Glomerular visceral epithelial cell (primary cell): ENCODE data around the gene SMIM15.
"Not testable (repeated sequence)": the region's sequence is repeated elsewhere in the genome, so short reads cannot be mapped to it uniquely, and the experiment has no call there.

Experiments
- DNase-seq: peaks from one replicate; pipeline ENCODE4 v3.0.0-alpha.2; 2016; ENCODE audit errors: extremely low spot score

SMIM15 gene

GRCh38 chr5:61162010-61162831 is at the start of gene SMIM15:
Gene SMIM15 (minus strand): TSS chr5:61162468. CDS start chr5:61160171, 2,297 bp downstream.
- peak; percentile 95 for DNase-seq

- DNase-seq: no peak
These were observed 45.6 kb upstream of the SMIM15 start for GRCh38 chr5:61207884-61208283.

- DNase-seq: no peak
These were observed 42.7 kb upstream of the SMIM15 start for GRCh38 chr5:61205013-61205412.

- DNase-seq: no peak
These were observed 39.9 kb upstream of the SMIM15 start for GRCh38 chr5:61202213-61202612.

- peak; percentile 9 for DNase-seq
These were observed 38.4 kb upstream of the SMIM15 start for GRCh38 chr5:61200582-61201155.

GRCh38 chr5:61198606-61199005 is 36.3 kb upstream of the SMIM15 start:
- DNase-seq: no peak

GRCh38 chr5:61187826-61188225 is 25.6 kb upstream of the SMIM15 start:
- not testable (repeated sequence) for DNase-seq

GRCh38 chr5:61187352-61187751 is 25.1 kb upstream of the SMIM15 start:
- not testable (repeated sequence) for DNase-seq

GRCh38 chr5:61186634-61187033 is 24.4 kb upstream of the SMIM15 start:
- no peak for DNase-seq

GRCh38 chr5:61184708-61185107 is 22.4 kb upstream of the SMIM15 start:
- DNase-seq: no peak

- DNase-seq: no peak
These were observed 21.3 kb upstream of the SMIM15 start for GRCh38 chr5:61183538-61183937.

GRCh38 chr5:61182449-61182848 is 20.2 kb upstream of the SMIM15 start:
- DNase-seq: no peak

- DNase-seq: no peak
These were observed 18.6 kb upstream of the SMIM15 start for GRCh38 chr5:61180886-61181285.

- DNase-seq: no peak
These were observed 16.4 kb upstream of the SMIM15 start for GRCh38 chr5:61178702-61179101.

GRCh38 chr5:61177716-61178115 is 15.4 kb upstream of the SMIM15 start:
- no peak for DNase-seq

GRCh38 chr5:61177070-61177469 is 14.8 kb upstream of the SMIM15 start:
- DNase-seq: no peak

- no peak for DNase-seq
These were observed 14.4 kb upstream of the SMIM15 start for GRCh38 chr5:61176631-61177030.

- no peak for DNase-seq
These were observed 9.2 kb upstream of the SMIM15 start for GRCh38 chr5:61171479-61171878.

- no peak for DNase-seq
These were observed 6.7 kb upstream of the SMIM15 start for GRCh38 chr5:61168951-61169350.

GRCh38 chr5:61167382-61167781 is 5.1 kb upstream of the SMIM15 start:
- peak; percentile 46 for DNase-seq

- no peak for DNase-seq
These were observed 1.6 kb upstream of the SMIM15 start for GRCh38 chr5:61163905-61164304.

GRCh38 chr5:61162832-61163567 is 732 bp upstream of the SMIM15 start:
- DNase-seq: peak; percentile 53

GRCh38 chr5:61160497-61160896 is 1.8 kb downstream of the SMIM15 start:
- no peak for DNase-seq
